ENCODE data around the gene AKAP14. TPM values are rescaled to one million over a fixed set of nuclear protein-coding genes. Genes with fewer than 3 reads are reported as not detected.
"Not testable (repeated sequence)": the region's sequence is repeated elsewhere in the genome, so short reads cannot be mapped to it uniquely, and the experiment has no call there.

Gene AKAP14
- total and polyA plus RNA-seq, 11 donors, result not detected

GRCh38 chrX:119900976-119901375 is 5.3 kb downstream of the AKAP14 start:
- WGBS, 4 donors, result 49 to 74% (median 60%) methylated on average over 1 of the region's 1 CpG
- no peak overlapping the region for H3K4me3 ChIP-seq
- H3K9me3 ChIP-seq, result no peaks in the 10 kb centered on the region
- H3K36me3 ChIP-seq, result no peaks in the 10 kb centered on the region
- intact Hi-C loops (cut with DNase I), result no loop called here
- H3K27me3 ChIP-seq, result no peaks in the 10 kb centered on the region
- no peaks in the 10 kb centered on the region for H3K4me1 ChIP-seq
- ATAC-seq, result no peak
- TF ChIP-seq CTCF (IDR thresholded peaks at IDR 0.05) (no peak), POLR2A (IDR thresholded peaks at IDR 0.05) (no peak)
- DNase-seq, result no peak
- H3K27ac ChIP-seq, result no peak overlapping the region

GRCh38 chrX:119916310-119916709 is 20.6 kb downstream of the AKAP14 start:
- WGBS, 4 donors, result 83 to 88% (median 87%) methylated on average over 5 of the region's 5 CpGs
- no peak for DNase-seq
- intact Hi-C loops (cut with DNase I), result no loop called here

GRCh38 chrX:119917877-119918276 is 22.2 kb downstream of the AKAP14 start:
- Histone ChIP-seq H3K27me3 (no peaks in the 10 kb centered on the region), H3K27ac (no peak overlapping the region), H3K9me3 (no peaks in the 10 kb centered on the region), H3K4me3 (no peak overlapping the region), H3K36me3 (no peaks in the 10 kb centered on the region), H3K4me1 (no peaks in the 10 kb centered on the region)
- intact Hi-C loops (cut with DNase I), result no loop called here
- no peak for ATAC-seq
- WGBS, 4 donors, result 76 to 98% (median 89%) methylated on average over 2 of the region's 2 CpGs
- TF ChIP-seq CTCF (IDR thresholded peaks at IDR 0.05), result no peak
- no peak for TF ChIP-seq POLR2A (IDR thresholded peaks at IDR 0.05)
- DNase-seq, result no peak

More at GRCh38 chrX:119916310-119916709, 20.6 kb downstream of the AKAP14 start:
- Histone ChIP-seq H3K9me3 (no peaks in the 10 kb centered on the region), H3K4me1 (no peaks in the 10 kb centered on the region), H3K4me3 (no peak overlapping the region), H3K27ac (no peak overlapping the region), H3K36me3 (no peaks in the 10 kb centered on the region), H3K27me3 (no peaks in the 10 kb centered on the region)
- TF ChIP-seq CTCF (IDR thresholded peaks at IDR 0.05) (no peak), POLR2A (IDR thresholded peaks at IDR 0.05) (no peak)
- ATAC-seq, result no peak

- TF ChIP-seq POLR2A (IDR thresholded peaks at IDR 0.05) (no peak), CTCF (IDR thresholded peaks at IDR 0.05) (no peak)
- Histone ChIP-seq H3K27ac (no peak overlapping the region), H3K4me1 (no peaks in the 10 kb centered on the region), H3K36me3 (peaks cover 0 to 18% (median 8%) of the 10 kb centered on the region in 9 donors), H3K27me3 (no peaks in the 10 kb centered on the region), H3K9me3 (no peaks in the 10 kb centered on the region), H3K4me3 (no peak overlapping the region)
- 72 to 88% (median 82%) methylated on average over 5 of the region's 5 CpGs for WGBS, 4 donors
- intact Hi-C loops (cut with DNase I), result no loop called here
- no peak for ATAC-seq
- DNase-seq, result no peak
These were observed 24.3 kb downstream of the AKAP14 start for GRCh38 chrX:119919835-119920585.

GRCh38 chrX:119922391-119922790 is 26.7 kb downstream of the AKAP14 start:
- DNase-seq; H3K9me3 ChIP-seq; H3K4me1 ChIP-seq; intact Hi-C loops (cut with DNase I); ATAC-seq; H3K27ac ChIP-seq; H3K27me3 ChIP-seq; H3K4me3 ChIP-seq: not testable (repeated sequence)
- 89 to 98% (median 93%) methylated on average over 7 of the region's 7 CpGs for WGBS, 4 donors
- peaks cover 0 to 33% (median 18%) of the 10 kb centered on the region in 9 donors for H3K36me3 ChIP-seq
